GM19239 (cell line): ENCODE data around the gene FAM162A.

Source experiments
- DNase-seq: peaks from one replicate; pipeline ENCODE4 v3.0.0; 2011; ENCODE audit warnings: low spot score; ENCODE audit not compliant: insufficient read length
- FAIRE-seq: peaks from 2 replicates; lab custom pipeline; 2011; peaks lifted over from hg19 to GRCh38; lab: Jason Lieb, UNC

The FAM162A gene

GRCh38 chr3:122382888-122383666, 905 bp upstream of the FAM162A start, which contains the start of gene MIX23:
Gene MIX23 (minus strand): TSS chr3:122383231. CDS start chr3:122383224, 7 bp downstream.
- FAIRE-seq: no peak
- DNase-seq: peak; percentile 42

GRCh38 chr3:122387709-122388108, 3.7 kb downstream of the FAM162A start:
- FAIRE-seq (no peak), DNase-seq (no peak)

GRCh38 chr3:122389197-122389596, 5.2 kb downstream of the FAM162A start:
- no peak for DNase-seq
- FAIRE-seq: no peak

- DNase-seq: no peak
- no peak for FAIRE-seq
Observed at GRCh38 chr3:122389892-122390291, 5.9 kb downstream of the FAM162A start.

- DNase-seq (no peak), FAIRE-seq (no peak)
Observed at GRCh38 chr3:122390665-122391064, 6.7 kb downstream of the FAM162A start.

- FAIRE-seq (no peak), DNase-seq (no peak)
Observed at GRCh38 chr3:122391681-122392446, 7.9 kb downstream of the FAM162A start.

- DNase-seq (no peak), FAIRE-seq (peak; percentile 95)
Observed at GRCh38 chr3:122392868-122393844, 9.2 kb downstream of the FAM162A start.

GRCh38 chr3:122394173-122394572, 10.2 kb downstream of the FAM162A start:
- peak; percentile 14 for FAIRE-seq
- DNase-seq: no peak

- FAIRE-seq: no peak
Observed at GRCh38 chr3:122395582-122395981, 11.6 kb downstream of the FAM162A start.

GRCh38 chr3:122396511-122396910, 12.5 kb downstream of the FAM162A start:
- DNase-seq (no peak), FAIRE-seq (no peak)

More at GRCh38 chr3:122395582-122395981, 11.6 kb downstream of the FAM162A start:
- DNase-seq: no peak

GRCh38 chr3:122397201-122397600, 13.2 kb downstream of the FAM162A start:
- DNase-seq (no peak), FAIRE-seq (no peak)

- no peak for FAIRE-seq
Observed at GRCh38 chr3:122398920-122399319, 14.9 kb downstream of the FAM162A start.

GRCh38 chr3:122403489-122403888, 19.5 kb downstream of the FAM162A start:
- FAIRE-seq: no peak
- DNase-seq: no peak

More at GRCh38 chr3:122398920-122399319, 14.9 kb downstream of the FAM162A start:
- no peak for DNase-seq

GRCh38 chr3:122405015-122405414, 21.0 kb downstream of the FAM162A start:
- FAIRE-seq (no peak), DNase-seq (no peak)

- peak; percentile 66 for FAIRE-seq
- no peak for DNase-seq
Observed at GRCh38 chr3:122406198-122406597, 22.2 kb downstream of the FAM162A start.

GRCh38 chr3:122407946-122408345, 24.0 kb downstream of the FAM162A start:
- FAIRE-seq (no peak), DNase-seq (no peak)

- FAIRE-seq: peak; percentile 86
- no peak for DNase-seq
Observed at GRCh38 chr3:122409446-122409845, 25.5 kb downstream of the FAM162A start.

GRCh38 chr3:122410111-122410510, 26.1 kb downstream of the FAM162A start:
- FAIRE-seq (peak; percentile 65), DNase-seq (no peak)

- FAIRE-seq: no peak
- DNase-seq: no peak
Observed at GRCh38 chr3:122410639-122411038, 26.7 kb downstream of the FAM162A start.

- FAIRE-seq (no peak), DNase-seq (no peak)
Observed at GRCh38 chr3:122414391-122414790, 30.4 kb downstream of the FAM162A start.
